HG03139 (cell line): ENCODE data around the gene NR4A2.

ENCODE experiments used
- ATAC-seq: cut with Tn5 transposase; IDR thresholded peaks from one replicate; pipeline ENCODE4 v1.9.1; 2021; ENCODE audit not compliant: unreplicated experiment

NR4A2 gene

GRCh38 chr2:156332534-156333273, at the start of gene NR4A2:
NR4A2 (minus strand) TSS chr2:156332721; CDS start chr2:156330186, 2,535 bp downstream.
- peak; percentile 69 for ATAC-seq

GRCh38 chr2:156380117-156380645, 47.7 kb upstream of the NR4A2 start:
- peak; percentile 91 for ATAC-seq

GRCh38 chr2:156379714-156380113, 47.2 kb upstream of the NR4A2 start:
- ATAC-seq = no peak

- no peak for ATAC-seq
These were observed 46.5 kb upstream of the NR4A2 start for GRCh38 chr2:156379071-156379470.

GRCh38 chr2:156366753-156367152, 34.2 kb upstream of the NR4A2 start:
- no peak for ATAC-seq

- ATAC-seq = no peak
These were observed 30.6 kb upstream of the NR4A2 start for GRCh38 chr2:156363141-156363540.

- ATAC-seq = no peak
These were observed 23.7 kb upstream of the NR4A2 start for GRCh38 chr2:156356014-156356754.

GRCh38 chr2:156352911-156353310, 20.4 kb upstream of the NR4A2 start:
- ATAC-seq = no peak

- ATAC-seq = no peak
These were observed 18.0 kb upstream of the NR4A2 start for GRCh38 chr2:156350374-156351142.

GRCh38 chr2:156349605-156350004, 17.1 kb upstream of the NR4A2 start:
- ATAC-seq = no peak

GRCh38 chr2:156349161-156349560, 16.6 kb upstream of the NR4A2 start:
- no peak for ATAC-seq

GRCh38 chr2:156347431-156347830, 14.9 kb upstream of the NR4A2 start:
- ATAC-seq = no peak

GRCh38 chr2:156346731-156347130, 14.2 kb upstream of the NR4A2 start:
- no peak for ATAC-seq

GRCh38 chr2:156345582-156345981, 13.1 kb upstream of the NR4A2 start:
- ATAC-seq = no peak

- no peak for ATAC-seq
These were observed 11.4 kb upstream of the NR4A2 start for GRCh38 chr2:156343940-156344301.

- no peak for ATAC-seq
These were observed 10.8 kb upstream of the NR4A2 start for GRCh38 chr2:156343096-156343939.

GRCh38 chr2:156342254-156343095, 10.0 kb upstream of the NR4A2 start:
- ATAC-seq = peak; percentile 43

GRCh38 chr2:156341452-156342253, 9.1 kb upstream of the NR4A2 start:
- ATAC-seq = peak; percentile 81
